Fibroblast of lung (primary cell): Measurements from ENCODE around the gene MOSMO. TPM values are rescaled to one million over a fixed set of nuclear protein-coding genes. Genes with fewer than 3 reads are reported as not detected.

Experiments
- DNase-seq, 2 donors: peaks; one replicate each; pipeline versions ENCODE4 v3.0.0 to v3.0.0-alpha.2; 2010; ENCODE audit warnings: low read depth in 2 of 2
- H2AFZ ChIP-seq: 2 replicates; pipeline ENCODE4 v1.5.1; 2012; ENCODE audit warnings: low read length, control low read depth, inconsistent platforms
- H3K27ac ChIP-seq: 2 replicates; pipeline ENCODE4 v1.5.1; 2011; ENCODE audit warnings: low read length, control low read depth; ENCODE audit not compliant: insufficient read depth
- H3K27me3 ChIP-seq: 2 replicates; pipeline ENCODE4 v1.5.1; 2011; ENCODE audit warnings: mild to moderate bottlenecking, low read length; ENCODE audit not compliant: control insufficient read depth, insufficient read depth
- H3K36me3 ChIP-seq: 2 replicates; pipeline ENCODE4 v1.5.1; 2011; ENCODE audit warnings: low read length; ENCODE audit not compliant: control insufficient read depth, insufficient read depth
- H3K4me1 ChIP-seq: 2 replicates; pipeline ENCODE4 v1.5.1; 2011; ENCODE audit warnings: low read length; ENCODE audit not compliant: control insufficient read depth, insufficient read depth; ENCODE audit errors: extremely low read depth
- H3K4me2 ChIP-seq: 2 replicates; pipeline ENCODE4 v1.5.1; 2011; ENCODE audit warnings: low read length, control low read depth; ENCODE audit not compliant: insufficient read depth; ENCODE audit errors: extremely low read depth
- H3K4me3 ChIP-seq, 4 experiments: fragments of 200-600 bp in 1 of 4; sonication (generic) in 1 of 4; replicated peaks in 1 of 4; 2 replicates each; pipeline ENCODE4 v1.5.1; 2011 to 2016; ENCODE audit warnings: low read length in 4 of 4, low read depth in 3 of 4, mild to moderate bottlenecking in 3 of 4, control low read depth in 2 of 4, inconsistent platforms in 1 of 4, mixed read lengths in 1 of 4; ENCODE audit not compliant: insufficient read depth in 1 of 4; ENCODE audit errors: control extremely low read depth in 1 of 4
- H3K79me2 ChIP-seq: 2 replicates; pipeline ENCODE4 v1.5.1; 2012; ENCODE audit warnings: mild to moderate bottlenecking, low read length, inconsistent platforms; ENCODE audit not compliant: control insufficient read depth, insufficient read depth
- H3K9ac ChIP-seq: 2 replicates; pipeline ENCODE4 v1.5.1; 2011; ENCODE audit warnings: mild to moderate bottlenecking, low read length, control low read depth; ENCODE audit not compliant: insufficient read depth
- H3K9me3 ChIP-seq: 2 replicates; pipeline ENCODE4 v1.5.1; 2012; ENCODE audit warnings: low read depth, low read length; ENCODE audit not compliant: control insufficient read depth, insufficient read depth
- H4K20me1 ChIP-seq: 2 replicates; pipeline ENCODE4 v1.5.1; 2011; ENCODE audit warnings: low read length; ENCODE audit not compliant: control insufficient read depth, insufficient read depth; ENCODE audit errors: extremely low read depth
- CTCF ChIP-seq, 2 donors: IDR thresholded peaks in 1 of 2; conservative IDR thresholded peaks in 1 of 2; 1 replicate in 1 of 2; 2 replicates in 1 of 2; pipeline ENCODE4 v1.5.1; 2011 to 2012; ENCODE audit warnings: low read length in 2 of 2, control low read depth in 1 of 2, inconsistent platforms in 1 of 2, low read depth in 1 of 2, mild to moderate bottlenecking in 1 of 2
- EZH2 ChIP-seq: IDR thresholded peaks from 2 replicates; pipeline ENCODE4 v1.5.1; 2012; ENCODE audit warnings: low read length, control low read depth, mild to moderate bottlenecking; ENCODE audit errors: missing control alignments
- polyA plus RNA-seq, 2 donors: library from polyadenylated mRNA; depleted of rRNA in 1 of 2; stranded (reverse) in 1 of 2; unstranded in 1 of 2; fragments of >200 nt; gene quantifications; 2 replicates each; pipeline ENCODE4 v1.2.1, GENCODE V29; 2011 to 2012; ENCODE audit warnings: missing spikeins in 1 of 2
- total RNA-seq: library from RNA; depleted of rRNA; stranded (reverse); fragments of >200 nt; gene quantifications from 2 replicates; pipeline ENCODE4 v1.2.1, GENCODE V29; 2014

MOSMO gene
- total and polyA plus RNA-seq, 2 donors (not counting 1 experiment from before 2014, with no cell fraction given): 13.7 to 14.0 TPM

DNA sequence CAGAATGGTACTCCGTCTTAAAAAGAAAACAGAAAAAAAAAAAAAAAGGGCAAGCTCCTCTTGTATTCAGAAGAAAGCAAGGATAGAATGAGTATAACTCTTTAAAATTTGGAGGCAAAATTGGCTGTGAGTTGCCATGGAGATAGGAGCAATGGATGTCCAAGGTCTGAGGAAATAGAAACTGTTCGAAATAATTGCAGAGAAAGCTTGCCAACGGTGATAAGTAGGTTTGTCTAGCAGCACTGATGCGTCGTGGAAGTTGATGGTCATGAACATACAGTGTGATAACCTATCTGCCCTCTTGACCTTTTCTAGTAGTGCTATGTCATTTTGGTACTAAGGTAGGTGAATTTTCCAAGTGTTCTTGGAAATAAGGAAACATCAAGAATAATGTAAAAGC is 3.0 kb downstream of the MOSMO start:
- Histone ChIP-seq H3K9ac (no peak overlapping the region), H3K36me3 (no peaks in the 10 kb centered on the region), H3K4me3 (no peak overlapping the region), H3K4me1 (peaks cover 3% of the 10 kb centered on the region), H3K27me3 (no peaks in the 10 kb centered on the region), H3K79me2 (peaks cover 67% of the 10 kb centered on the region), H4K20me1 (peaks cover 2% of the 10 kb centered on the region), H2AFZ (no peak overlapping the region), H3K9me3 (no peaks in the 10 kb centered on the region), H3K27ac (no peak overlapping the region), H3K4me2 (no peak overlapping the region)
- TF ChIP-seq CTCF (conservative IDR thresholded peaks at IDR 0.05 in 1 of 2, IDR thresholded peaks at IDR 0.05 in 1 of 2; ENCODE audit: low read depth in 1 of 2, low read length in 2 of 2) (no peak), EZH2 (no peak)
- no peak for DNase-seq

GRCh38 chr16:22012241-22012640 is 4.3 kb downstream of the MOSMO start:
- no peak overlapping the region for H3K4me3 ChIP-seq
- no peak overlapping the region for H3K4me2 ChIP-seq
- H2AFZ ChIP-seq: no peak overlapping the region
- no peak overlapping the region for H3K27ac ChIP-seq
- H3K36me3 ChIP-seq: no peaks in the 10 kb centered on the region
- no peaks in the 10 kb centered on the region for H3K27me3 ChIP-seq
- TF ChIP-seq EZH2 (no peak), CTCF (conservative IDR thresholded peaks at IDR 0.05 in 1 of 2, IDR thresholded peaks at IDR 0.05 in 1 of 2; ENCODE audit: low read depth in 1 of 2, low read length in 2 of 2) (no peak)
- H3K4me1 ChIP-seq: peaks cover under 1% of the 10 kb centered on the region
- H3K9me3 ChIP-seq: no peaks in the 10 kb centered on the region
- H3K9ac ChIP-seq: no peak overlapping the region
- no peak for DNase-seq
- H4K20me1 ChIP-seq: peaks cover 2% of the 10 kb centered on the region
- peaks cover 80% of the 10 kb centered on the region for H3K79me2 ChIP-seq

DNA sequence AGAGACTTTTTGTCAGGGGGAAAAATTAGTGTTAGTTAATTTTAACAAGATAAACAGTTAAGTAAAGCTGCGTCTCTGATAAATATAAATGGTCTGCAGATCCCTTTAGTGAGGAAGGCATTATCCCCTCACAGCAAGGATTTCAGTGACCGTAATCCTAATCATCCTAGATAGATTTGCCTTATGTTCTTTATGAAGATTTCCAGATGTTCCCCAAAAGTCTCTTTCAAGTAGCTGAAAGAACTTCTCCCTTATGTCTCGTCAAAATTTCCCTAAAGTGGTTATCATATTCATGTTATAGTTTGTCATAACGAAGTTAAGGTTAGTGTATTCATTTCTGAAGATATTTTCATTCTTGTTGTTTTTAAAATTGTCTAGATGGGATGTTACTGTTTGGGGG is 5.6 kb downstream of the MOSMO start:
- no peak overlapping the region for H3K9ac ChIP-seq
- no peak overlapping the region for H2AFZ ChIP-seq
- TF ChIP-seq CTCF (conservative IDR thresholded peaks at IDR 0.05 in 1 of 2, IDR thresholded peaks at IDR 0.05 in 1 of 2; ENCODE audit: low read depth in 1 of 2, low read length in 2 of 2) (no peak), EZH2 (no peak)
- H3K4me1 ChIP-seq: no peaks in the 10 kb centered on the region
- H3K36me3 ChIP-seq: no peaks in the 10 kb centered on the region
- no peak overlapping the region for H3K4me2 ChIP-seq
- peaks cover 2% of the 10 kb centered on the region for H4K20me1 ChIP-seq
- no peak for DNase-seq
- no peak overlapping the region for H3K27ac ChIP-seq
- H3K9me3 ChIP-seq: no peaks in the 10 kb centered on the region
- peaks cover 87% of the 10 kb centered on the region for H3K79me2 ChIP-seq
- H3K27me3 ChIP-seq: no peaks in the 10 kb centered on the region
- H3K4me3 ChIP-seq: no peak overlapping the region
